H1 (cell line): Measurements from ENCODE around the gene ADAMTS15. TPM values are rescaled to one million over a fixed set of nuclear protein-coding genes. Genes with fewer than 3 reads are reported as not detected.

Source experiments
- EP300 ChIP-seq, 2 experiments: IDR thresholded peaks; 1 replicate in 1 of 2; 2 replicates in 1 of 2; pipeline ENCODE4 v1.6.1; 2011 to 2012; ENCODE audit warnings: low read depth in 2 of 2, low read length in 2 of 2, mild to moderate bottlenecking in 2 of 2, borderline replicate concordance in 1 of 2, inconsistent platforms in 1 of 2, moderate library complexity in 1 of 2
- EZH2 ChIP-seq: fragments of 200-600 bp; sonication (generic); IDR thresholded peaks from 2 replicates; pipeline ENCODE4 v1.7.1; 2012; ENCODE audit warnings: low read depth, mild to moderate bottlenecking, moderate library complexity, low read length, inconsistent platforms; ENCODE audit not compliant: severe bottlenecking
- HDAC6 ChIP-seq: IDR thresholded peaks from one replicate; pipeline ENCODE4 v1.7.1; 2012; ENCODE audit warnings: low read depth, mild to moderate bottlenecking, inconsistent platforms, low read length, moderate library complexity
- KDM5A ChIP-seq: fragments of 200-600 bp; IDR thresholded peaks from 2 replicates; pipeline ENCODE4 v1.7.1; 2012; ENCODE audit warnings: mild to moderate bottlenecking, low read length, inconsistent platforms, mixed read lengths
- RNF2 ChIP-seq: fragments of 200-900, 300-1000 bp; sonication (generic); IDR thresholded peaks from 2 replicates; pipeline ENCODE4 v1.7.1; 2016; ENCODE audit warnings: borderline replicate concordance, low read depth, mild to moderate bottlenecking, antibody characterized with exemption, low read length; ENCODE audit not compliant: poor library complexity, severe bottlenecking; ENCODE audit errors: missing control alignments
- polyA plus RNA-seq, 7 experiments: library from polyadenylated mRNA; depleted of rRNA in 3 of 7; stranded (reverse) in 5 of 7; unstranded in 2 of 7; fragments of >200 nt in 5 of 7; fragments of 200-250 nt in 2 of 7; gene quantifications; 1 replicate in 5 of 7; 2 replicates in 1 of 7; 4 replicates in 1 of 7; pipeline versions ENCODE4 v1.2.1 to v1.2.3, GENCODE V29; 2011 to 2013; ENCODE audit warnings: missing spikeins in 2 of 7, mixed read lengths in 2 of 7
- total RNA-seq: library from RNA; stranded (reverse); fragmentation: NEBNext Ultra II Directional; extraction: Animal tissue kit (Norgen Biotek cat#: 25700); gene quantifications from 2 replicates; pipeline ENCODE4 v1.2.1, GENCODE V29; 2021

Gene ADAMTS15
- total and polyA plus RNA-seq, 2 of the 8 experiments (the other 6 are each of a cell fraction or from before 2014, with no cell fraction given) = 1.7 to 4.7 TPM

- TF ChIP-seq KDM5A = no peak
- TF ChIP-seq HDAC6 = no peak
- no peak for TF ChIP-seq EP300 (IDR thresholded peaks at IDR 0.05; ENCODE audit: borderline replicate concordance in 1 of 2, low read depth in 2 of 2, low read length in 2 of 2)
- TF ChIP-seq RNF2 = peak; percentile 62
- TF ChIP-seq EZH2 = peak; percentile 75
Observed at GRCh38 chr11:130449310-130449990, 1.0 kb downstream of the ADAMTS15 start (continued).
